Transverse colon (tissue), 4 donors: ENCODE measurements around the gene CNMD.

Source experiments
- EP300 ChIP-seq: sonication (generic); formaldehyde crosslinking; IDR thresholded peaks from one replicate; pipeline ENCODE4 v1.6.1; 2017; ENCODE audit warnings: antibody characterized with exemption, low read depth
- POLR2AphosphoS5 ChIP-seq, 3 donors: sonication (generic); formaldehyde crosslinking; IDR thresholded peaks; one replicate each; pipeline ENCODE4 v1.6.1; 2016; ENCODE audit warnings: antibody characterized with exemption in 3 of 3
- TF ChIP-seq, protein P1 (sequence below), 5 experiments: fragments of 200-600 bp in 3 of 5; fragments of 450-650 bp in 2 of 5; sonication (generic) in 3 of 5; IDR thresholded peaks; 1 replicate in 2 of 5; 2 replicates in 3 of 5; pipeline ENCODE4 v1.5.1; 2016 to 2017; ENCODE audit warnings: antibody characterized with exemption in 5 of 5, inconsistent platforms in 3 of 5, mild to moderate bottlenecking in 2 of 5, moderate library complexity in 1 of 5

DNA sequence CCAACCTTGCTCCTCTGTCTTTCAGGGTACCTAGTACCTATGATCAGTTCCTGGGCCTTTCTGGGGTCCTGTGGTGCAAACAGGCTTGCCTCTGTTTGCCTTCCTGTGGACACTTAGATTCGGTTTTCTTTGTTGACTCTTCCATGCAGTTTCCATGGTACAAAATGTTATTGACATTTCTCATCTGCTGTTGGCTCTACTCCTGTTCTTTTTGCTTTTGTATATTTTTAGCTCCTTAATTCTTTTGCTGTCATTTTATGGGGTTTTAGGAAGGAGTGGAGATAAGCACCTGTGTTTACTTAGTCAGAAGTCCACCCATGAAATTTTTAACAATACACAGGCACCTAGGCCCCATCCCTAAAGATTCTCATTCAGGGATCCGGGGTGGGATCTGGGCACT is 20.5 kb upstream of the CNMD start:
- TF ChIP-seq, protein P1, sequence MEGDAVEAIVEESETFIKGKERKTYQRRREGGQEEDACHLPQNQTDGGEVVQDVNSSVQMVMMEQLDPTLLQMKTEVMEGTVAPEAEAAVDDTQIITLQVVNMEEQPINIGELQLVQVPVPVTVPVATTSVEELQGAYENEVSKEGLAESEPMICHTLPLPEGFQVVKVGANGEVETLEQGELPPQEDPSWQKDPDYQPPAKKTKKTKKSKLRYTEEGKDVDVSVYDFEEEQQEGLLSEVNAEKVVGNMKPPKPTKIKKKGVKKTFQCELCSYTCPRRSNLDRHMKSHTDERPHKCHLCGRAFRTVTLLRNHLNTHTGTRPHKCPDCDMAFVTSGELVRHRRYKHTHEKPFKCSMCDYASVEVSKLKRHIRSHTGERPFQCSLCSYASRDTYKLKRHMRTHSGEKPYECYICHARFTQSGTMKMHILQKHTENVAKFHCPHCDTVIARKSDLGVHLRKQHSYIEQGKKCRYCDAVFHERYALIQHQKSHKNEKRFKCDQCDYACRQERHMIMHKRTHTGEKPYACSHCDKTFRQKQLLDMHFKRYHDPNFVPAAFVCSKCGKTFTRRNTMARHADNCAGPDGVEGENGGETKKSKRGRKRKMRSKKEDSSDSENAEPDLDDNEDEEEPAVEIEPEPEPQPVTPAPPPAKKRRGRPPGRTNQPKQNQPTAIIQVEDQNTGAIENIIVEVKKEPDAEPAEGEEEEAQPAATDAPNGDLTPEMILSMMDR (IDR thresholded peaks at IDR 0.05) = no peak
- no peak for TF ChIP-seq EP300
- no peak for TF ChIP-seq POLR2AphosphoS5 (IDR thresholded peaks at IDR 0.05)
